IgD-negative memory B cell (primary cell): Measurements from ENCODE around the gene TSPAN13. TPM values are rescaled to one million over a fixed set of nuclear protein-coding genes. Genes with fewer than 3 reads are reported as not detected.

Experiments
- H3K27ac Mint-ChIP-seq, 3 donors: one replicate each; pipeline ENCODE4 v1.8.0; 2020 to 2022; ENCODE audit warnings: mild to moderate bottlenecking in 3 of 3, mixed read lengths in 3 of 3, moderate library complexity in 1 of 3
- H3K27me3 Mint-ChIP-seq: one replicate; pipeline ENCODE4 v1.8.0; 2021; ENCODE audit warnings: mixed read lengths
- H3K36me3 Mint-ChIP-seq: one replicate; pipeline ENCODE4 v1.8.0; 2020; ENCODE audit warnings: mild to moderate bottlenecking, mixed read lengths
- H3K4me1 Mint-ChIP-seq, 3 donors: one replicate each; pipeline ENCODE4 v1.8.0; 2020 to 2022; ENCODE audit warnings: mixed read lengths in 3 of 3, mild to moderate bottlenecking in 1 of 3
- H3K4me3 Mint-ChIP-seq, 4 donors: one replicate each; pipeline ENCODE4 v1.8.0; 2020 to 2022; ENCODE audit warnings: mild to moderate bottlenecking in 4 of 4, mixed read lengths in 4 of 4, moderate library complexity in 3 of 4
- H3K9me3 Mint-ChIP-seq, 3 donors: one replicate each; pipeline ENCODE4 v1.8.0; 2020 to 2021; ENCODE audit warnings: mixed read lengths in 3 of 3, mild to moderate bottlenecking in 1 of 3
- polyA plus RNA-seq: library from polyadenylated mRNA; unstranded; fragments of 300-500 nt; fragmentation: Illumina TruSeq; gene quantifications from one replicate; pipeline ENCODE4 v1.2.3, GENCODE V29; 2021

TSPAN13 gene
- polyA plus RNA-seq, 1 donor from 2014 or later = 72.8 TPM

GRCh38 chr7:16804674-16805439 is 51.3 kb downstream of the TSPAN13 start, which contains the start of gene AGR2:
TSS of gene AGR2 (minus strand) at chr7:16804999. CDS start at chr7:16801796, 3,203 bp downstream.
- Mint-ChIP-seq H3K36me3 (no peaks in the 10 kb centered on the region), H3K9me3 (no peaks in the 10 kb centered on the region), H3K4me1 (peaks cover 0 to 5% (median 0%) of the 10 kb centered on the region in 3 donors), H3K27ac (no peak within 1 kb of the TSS), H3K4me3 (no peak within 1 kb of the TSS), H3K27me3 (peaks cover 3% of the 10 kb centered on the region)

GRCh38 chr7:16805441-16805840 is 51.9 kb downstream of the TSPAN13 start:
- Mint-ChIP-seq H3K9me3 (no peaks in the 10 kb centered on the region), H3K27ac (no peak overlapping the region), H3K36me3 (no peaks in the 10 kb centered on the region), H3K27me3 (peaks cover 3% of the 10 kb centered on the region), H3K4me3 (no peak overlapping the region), H3K4me1 (peaks cover 0 to 5% (median 0%) of the 10 kb centered on the region in 3 donors)

GRCh38 chr7:16810112-16810511 is 56.6 kb downstream of the TSPAN13 start:
- Mint-ChIP-seq H3K4me1 (no peaks in the 10 kb centered on the region), H3K27ac (no peak overlapping the region), H3K27me3 (peaks cover under 1% of the 10 kb centered on the region), H3K36me3 (no peaks in the 10 kb centered on the region), H3K9me3 (no peaks in the 10 kb centered on the region), H3K4me3 (no peak overlapping the region)

- H3K4me3 Mint-ChIP-seq = no peak overlapping the region
- no peaks in the 10 kb centered on the region for H3K36me3 Mint-ChIP-seq
- H3K27me3 Mint-ChIP-seq = no peaks in the 10 kb centered on the region
- H3K9me3 Mint-ChIP-seq = no peaks in the 10 kb centered on the region
- H3K27ac Mint-ChIP-seq = no peak overlapping the region
- H3K4me1 Mint-ChIP-seq = no peaks in the 10 kb centered on the region
Observed at GRCh38 chr7:16810573-16810972, 57.0 kb downstream of the TSPAN13 start.

GRCh38 chr7:16811551-16811950 is 58.0 kb downstream of the TSPAN13 start:
- no peaks in the 10 kb centered on the region for H3K9me3 Mint-ChIP-seq
- H3K27ac Mint-ChIP-seq = no peak overlapping the region
- peaks cover 0 to 3% (median 2%) of the 10 kb centered on the region in 3 donors for H3K4me1 Mint-ChIP-seq
- no peak overlapping the region for H3K4me3 Mint-ChIP-seq
- H3K27me3 Mint-ChIP-seq = no peaks in the 10 kb centered on the region
- no peaks in the 10 kb centered on the region for H3K36me3 Mint-ChIP-seq

- H3K27ac Mint-ChIP-seq = no peak overlapping the region
- H3K4me3 Mint-ChIP-seq = no peak overlapping the region
- no peaks in the 10 kb centered on the region for H3K36me3 Mint-ChIP-seq
- H3K27me3 Mint-ChIP-seq = no peaks in the 10 kb centered on the region
- peaks cover 5 to 8% (median 8%) of the 10 kb centered on the region in 3 donors for H3K4me1 Mint-ChIP-seq
- no peaks in the 10 kb centered on the region for H3K9me3 Mint-ChIP-seq
Observed at GRCh38 chr7:16812542-16813231, 59.1 kb downstream of the TSPAN13 start.

GRCh38 chr7:16813232-16813616 is 59.7 kb downstream of the TSPAN13 start:
- H3K4me3 Mint-ChIP-seq = no peak overlapping the region
- no peaks in the 10 kb centered on the region for H3K27me3 Mint-ChIP-seq
- H3K27ac Mint-ChIP-seq = no peak overlapping the region
- H3K4me1 Mint-ChIP-seq = peaks cover 7 to 8% (median 8%) of the 10 kb centered on the region in 3 donors
- no peaks in the 10 kb centered on the region for H3K36me3 Mint-ChIP-seq
- H3K9me3 Mint-ChIP-seq = no peaks in the 10 kb centered on the region

GRCh38 chr7:16815001-16815400 is 61.4 kb downstream of the TSPAN13 start:
- no peaks in the 10 kb centered on the region for H3K27me3 Mint-ChIP-seq
- no peaks in the 10 kb centered on the region for H3K36me3 Mint-ChIP-seq
- no peaks in the 10 kb centered on the region for H3K9me3 Mint-ChIP-seq
- peaks cover 7 to 8% (median 8%) of the 10 kb centered on the region in 3 donors for H3K4me1 Mint-ChIP-seq
- no peak overlapping the region for H3K4me3 Mint-ChIP-seq
- H3K27ac Mint-ChIP-seq = peak overlapping the region in 1 of 3 donors; percentile 62

GRCh38 chr7:16816824-16817223 is 63.3 kb downstream of the TSPAN13 start:
- H3K27ac Mint-ChIP-seq = peak overlapping the region in 1 of 3 donors; percentile 76
- no peaks in the 10 kb centered on the region for H3K27me3 Mint-ChIP-seq
- H3K9me3 Mint-ChIP-seq = no peaks in the 10 kb centered on the region
- H3K4me1 Mint-ChIP-seq = peaks cover 7 to 8% (median 8%) of the 10 kb centered on the region in 3 donors
- H3K4me3 Mint-ChIP-seq = peak overlapping the region in 1 of 4 donors; percentile 63
- H3K36me3 Mint-ChIP-seq = peaks cover 2% of the 10 kb centered on the region

- H3K36me3 Mint-ChIP-seq = peaks cover 2% of the 10 kb centered on the region
- H3K27ac Mint-ChIP-seq = no peak overlapping the region
- no peaks in the 10 kb centered on the region for H3K9me3 Mint-ChIP-seq
- H3K4me1 Mint-ChIP-seq = peaks cover 7 to 8% (median 8%) of the 10 kb centered on the region in 3 donors
- H3K27me3 Mint-ChIP-seq = peaks cover 5% of the 10 kb centered on the region
- no peak overlapping the region for H3K4me3 Mint-ChIP-seq
Observed at GRCh38 chr7:16817536-16817935, 64.0 kb downstream of the TSPAN13 start.

GRCh38 chr7:16818732-16819131 is 65.2 kb downstream of the TSPAN13 start:
- Mint-ChIP-seq H3K27me3 (peaks cover 5% of the 10 kb centered on the region), H3K36me3 (peaks cover 2% of the 10 kb centered on the region), H3K4me3 (no peak overlapping the region), H3K27ac (no peak overlapping the region), H3K4me1 (peaks cover 7 to 8% (median 8%) of the 10 kb centered on the region in 3 donors), H3K9me3 (no peaks in the 10 kb centered on the region)

GRCh38 chr7:16822029-16822428 is 68.5 kb downstream of the TSPAN13 start:
- Mint-ChIP-seq H3K36me3 (peaks cover 2% of the 10 kb centered on the region), H3K27ac (no peak overlapping the region), H3K4me1 (peaks cover under 1 to 3% (median under 1%) of the 10 kb centered on the region in 3 donors), H3K27me3 (peaks cover 8% of the 10 kb centered on the region), H3K4me3 (no peak overlapping the region), H3K9me3 (no peaks in the 10 kb centered on the region)

- Mint-ChIP-seq H3K27me3 (peaks cover 13% of the 10 kb centered on the region), H3K4me3 (no peak overlapping the region), H3K4me1 (no peaks in the 10 kb centered on the region), H3K9me3 (peaks cover 2 to 6% (median 5%) of the 10 kb centered on the region in 3 donors), H3K27ac (no peak overlapping the region), H3K36me3 (peaks cover 6% of the 10 kb centered on the region)
Observed at GRCh38 chr7:16826060-16826459, 72.5 kb downstream of the TSPAN13 start.

GRCh38 chr7:16833373-16833772 is 79.8 kb downstream of the TSPAN13 start:
- Mint-ChIP-seq H3K4me3 (no peak overlapping the region), H3K4me1 (peaks cover 0 to under 1% (median under 1%) of the 10 kb centered on the region in 3 donors), H3K9me3 (peaks cover 2 to 9% (median 6%) of the 10 kb centered on the region in 3 donors), H3K36me3 (peaks cover 3% of the 10 kb centered on the region), H3K27me3 (peaks cover 3% of the 10 kb centered on the region), H3K27ac (no peak overlapping the region)
